Endothelial cell of umbilical vein (primary cell): ENCODE data around the gene USP28. TPM values are rescaled to one million over a fixed set of nuclear protein-coding genes. Genes with fewer than 3 reads are reported as not detected.

ENCODE experiments used
- BruUV-seq: library from RNA; stranded (reverse); fragments of 400-500 nt; replicated peaks from 2 replicates; lab custom pipeline; 2021; lab: Mats Ljungman, UMichigan
- CTCF ChIA-PET: fragments of 300-600, 350-600 bp; sonication (Branson Sonifier 250); formaldehyde crosslinking; loops from one replicate; lab custom pipeline; 2021; ENCODE audit warnings: antibody characterized with exemption, inconsistent platforms; lab: Charles Lee
- POLR2A ChIA-PET: fragments of 300-600, 350-600 bp; sonication (Branson Sonifier 250); formaldehyde crosslinking; loops from one replicate; lab custom pipeline; 2021; ENCODE audit warnings: antibody characterized with exemption, inconsistent platforms; lab: Charles Lee
- DNase-seq: peaks from one replicate; pipeline ENCODE4 v3.0.0-alpha.2; 2011; ENCODE audit warnings: low read depth, low spot score
- FAIRE-seq: peaks from 2 replicates; lab custom pipeline; 2011; peaks lifted over from hg19 to GRCh38; lab: Jason Lieb, UNC
- H2AFZ ChIP-seq: 2 replicates; pipeline ENCODE4 v1.6.0; 2012; ENCODE audit warnings: low read depth, low read length, control low read depth, inconsistent platforms
- H3K27ac ChIP-seq: 2 replicates; pipeline ENCODE4 v1.5.1; 2011; ENCODE audit warnings: low read depth, mild to moderate bottlenecking, control low read depth, low read length, moderate library complexity; ENCODE audit not compliant: insufficient read depth
- H3K27me3 ChIP-seq, 2 experiments: 2 replicates each; pipeline versions ENCODE4 v1.6.0 to v1.6.1; 2011; ENCODE audit warnings: low read length in 2 of 2, mixed read lengths in 1 of 2; ENCODE audit not compliant: control insufficient read depth in 2 of 2, insufficient read depth in 2 of 2
- H3K36me3 ChIP-seq, 2 experiments: 2 replicates in 1 of 2; 3 replicates in 1 of 2; pipeline ENCODE4 v1.5.1; 2011; ENCODE audit warnings: low read length in 2 of 2, mild to moderate bottlenecking in 1 of 2, moderate library complexity in 1 of 2; ENCODE audit not compliant: control insufficient read depth in 2 of 2, insufficient read depth in 2 of 2; ENCODE audit errors: extremely low read depth in 1 of 2
- H3K4me1 ChIP-seq: 3 replicates; pipeline ENCODE4 v1.5.1; 2011; ENCODE audit warnings: mild to moderate bottlenecking, low read length; ENCODE audit not compliant: control insufficient read depth, insufficient read depth; ENCODE audit errors: extremely low read depth
- H3K4me2 ChIP-seq: 2 replicates; pipeline ENCODE4 v1.6.1; 2011; ENCODE audit warnings: low read length, control low read depth, mixed read lengths; ENCODE audit not compliant: insufficient read depth
- H3K4me3 ChIP-seq, 3 experiments: fragments of 200-600 bp in 1 of 3; sonication (generic), shearing (Covaris generic) in 1 of 3; replicated peaks in 1 of 3; 2 replicates each; pipeline ENCODE4 v1.5.1; 2011 to 2016; ENCODE audit warnings: control low read depth in 3 of 3, low read length in 3 of 3, mild to moderate bottlenecking in 2 of 3, inconsistent platforms in 1 of 3, low read depth in 1 of 3, moderate library complexity in 1 of 3; ENCODE audit not compliant: insufficient read depth in 1 of 3
- H3K79me2 ChIP-seq: 2 replicates; pipeline ENCODE4 v1.6.0; 2012; ENCODE audit warnings: low read length, inconsistent platforms; ENCODE audit not compliant: control insufficient read depth, insufficient read depth
- H3K9ac ChIP-seq: replicated peaks from 2 replicates; pipeline ENCODE3; 2011; ENCODE audit warnings: low read length, control low read depth; ENCODE audit not compliant: insufficient read depth; ENCODE audit errors: extremely low read depth
- H3K9me1 ChIP-seq: replicated peaks from 3 replicates; pipeline ENCODE4 v1.6.0; 2011; ENCODE audit warnings: mild to moderate bottlenecking, low read length; ENCODE audit not compliant: control insufficient read depth, insufficient read depth; ENCODE audit errors: extremely low read depth
- H3K9me3 ChIP-seq: replicated peaks from 2 replicates; pipeline ENCODE4 v1.5.1; 2012; ENCODE audit warnings: low read length, inconsistent platforms; ENCODE audit not compliant: control insufficient read depth, insufficient read depth
- H4K20me1 ChIP-seq: replicated peaks from 2 replicates; pipeline ENCODE3; 2011; ENCODE audit warnings: mild to moderate bottlenecking, low read length; ENCODE audit not compliant: control insufficient read depth, insufficient read depth; ENCODE audit errors: extremely low read depth
- EZH2 ChIP-seq: IDR thresholded peaks from 2 replicates; pipeline ENCODE4 v1.6.1; 2012; ENCODE audit warnings: borderline replicate concordance, low read depth, mild to moderate bottlenecking, moderate library complexity, low read length, inconsistent platforms; ENCODE audit not compliant: severe bottlenecking
- FOS ChIP-seq: IDR thresholded peaks from 2 replicates; pipeline ENCODE4 v1.6.1; 2011; ENCODE audit warnings: mild to moderate bottlenecking, low read length, moderate library complexity, borderline replicate concordance; ENCODE audit not compliant: insufficient read depth
- GATA2 ChIP-seq: IDR thresholded peaks from 2 replicates; pipeline ENCODE4 v1.7.0; 2011; ENCODE audit warnings: low read depth, mild to moderate bottlenecking, moderate library complexity, mixed read lengths, low read length; ENCODE audit not compliant: insufficient read length, insufficient read depth
- JUN ChIP-seq: IDR thresholded peaks from 2 replicates; pipeline ENCODE4 v1.6.1; 2011; ENCODE audit warnings: borderline replicate concordance, low read depth; ENCODE audit not compliant: insufficient read length, insufficient read depth
- MYC ChIP-seq: IDR thresholded peaks from one replicate; pipeline ENCODE4 v1.6.1; 2011; ENCODE audit warnings: mild to moderate bottlenecking, low read depth, low read length
- POLR2A ChIP-seq: IDR thresholded peaks from 2 replicates; pipeline ENCODE4 v1.6.1; 2012; ENCODE audit warnings: low read depth, mild to moderate bottlenecking, control low read depth, low read length
- POLR2AphosphoS5 ChIP-seq: IDR thresholded peaks from 2 replicates; pipeline ENCODE4 v1.6.1; 2012; ENCODE audit warnings: low read depth, mild to moderate bottlenecking, control low read depth, low read length, moderate library complexity; ENCODE audit not compliant: insufficient read depth
- dilution Hi-C: fragments of 300-500 bp; cut with MboI; formaldehyde crosslinking; loops from one replicate; pipeline ENCODE4 v1.15.0; 2019; ENCODE audit warnings: low sequenced_read_pairs; ENCODE audit not compliant: extremely low pct_ligation_motif_present
- intact Hi-C: fragments of 100-400 bp; cut with micrococcal nuclease; formaldehyde crosslinking; loops from one replicate; pipeline ENCODE4 v1.10.0; 2022
- polyA plus RNA-seq, 4 experiments: library from polyadenylated mRNA; depleted of rRNA in 3 of 4; stranded (reverse) in 3 of 4; unstranded in 1 of 4; fragments of >200 nt; gene quantifications; 2 replicates each; pipeline versions ENCODE4 v1.2.1 to v1.2.3, GENCODE V29; 2011 to 2012; ENCODE audit warnings: missing spikeins in 1 of 4
- total RNA-seq: library from RNA; stranded (reverse); gene quantifications from 2 replicates; pipeline ENCODE4 v1.2.3, GENCODE V29; 2021
- TF ChIP-seq, protein P1 (sequence below), 2 donors: IDR thresholded peaks; 1 replicate in 1 of 2; 2 replicates in 1 of 2; pipeline ENCODE4 v1.5.1; 2011; ENCODE audit warnings: low read length in 2 of 2, mild to moderate bottlenecking in 2 of 2, moderate library complexity in 2 of 2, control low read depth in 1 of 2, inconsistent platforms in 1 of 2, low read depth in 1 of 2; ENCODE audit not compliant: insufficient read depth in 1 of 2; ENCODE audit errors: extremely low read depth in 1 of 2
- TF ChIP-seq, protein P2 (sequence below): IDR thresholded peaks from 2 replicates; pipeline ENCODE4 v1.6.1; 2011; ENCODE audit not compliant: insufficient read depth, insufficient read length

Gene USP28
- total and polyA plus RNA-seq, 2 donors (not counting 3 experiments of a cell fraction or from before 2014, with no cell fraction given): 19.2 to 29.6 TPM

DNA sequence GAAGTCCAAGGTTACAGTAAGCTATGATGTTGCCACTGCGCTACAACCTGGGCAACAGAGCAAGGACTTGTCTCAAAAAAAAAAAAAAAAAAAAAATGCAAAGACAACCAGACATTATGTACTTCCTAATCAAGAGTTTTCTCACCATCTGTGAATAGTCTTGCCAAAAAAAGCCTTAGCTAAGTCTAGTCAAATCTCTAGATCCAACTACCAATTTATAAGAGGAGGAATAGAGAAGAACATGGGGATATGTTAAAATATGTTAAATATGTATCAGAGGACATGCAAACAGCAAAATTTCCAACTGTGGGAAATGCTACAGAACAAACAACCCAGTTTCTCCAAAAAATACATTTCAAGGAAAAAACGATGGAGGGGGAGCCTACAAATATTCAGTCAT lies 45.6 kb downstream of the USP28 start:
- no TSS peak for BruUV-seq
- no peak for FAIRE-seq
- Histone ChIP-seq H2AFZ (no peak overlapping the region), H3K9ac (no peak overlapping the region), H3K27ac (no peak overlapping the region), H3K36me3 (peaks cover 0 to 2% of the 10 kb centered on the region in 2 experiments), H3K4me3 (no peak overlapping the region), H4K20me1 (no peaks in the 10 kb centered on the region), H3K9me1 (no peaks in the 10 kb centered on the region), H3K9me3 (no peaks in the 10 kb centered on the region), H3K27me3 (no peaks in the 10 kb centered on the region), H3K79me2 (no peaks in the 10 kb centered on the region), H3K4me1 (no peaks in the 10 kb centered on the region), H3K4me2 (no peak overlapping the region)
- POLR2A ChIA-PET: interaction anchor here (0.6 kb wide), 1 partner anchor 57 kb away, joined by 4 read pairs; no protein-coding TSS in a partner anchor
- dilution Hi-C loops: no loop called here
- intact Hi-C loops: loop anchor here (2.0 kb wide), 1 partner anchor 17 kb away; no protein-coding TSS in a partner anchor
- CTCF ChIA-PET: no interaction called here
- TF ChIP-seq FOS: no peak
- TF ChIP-seq, protein P1, sequence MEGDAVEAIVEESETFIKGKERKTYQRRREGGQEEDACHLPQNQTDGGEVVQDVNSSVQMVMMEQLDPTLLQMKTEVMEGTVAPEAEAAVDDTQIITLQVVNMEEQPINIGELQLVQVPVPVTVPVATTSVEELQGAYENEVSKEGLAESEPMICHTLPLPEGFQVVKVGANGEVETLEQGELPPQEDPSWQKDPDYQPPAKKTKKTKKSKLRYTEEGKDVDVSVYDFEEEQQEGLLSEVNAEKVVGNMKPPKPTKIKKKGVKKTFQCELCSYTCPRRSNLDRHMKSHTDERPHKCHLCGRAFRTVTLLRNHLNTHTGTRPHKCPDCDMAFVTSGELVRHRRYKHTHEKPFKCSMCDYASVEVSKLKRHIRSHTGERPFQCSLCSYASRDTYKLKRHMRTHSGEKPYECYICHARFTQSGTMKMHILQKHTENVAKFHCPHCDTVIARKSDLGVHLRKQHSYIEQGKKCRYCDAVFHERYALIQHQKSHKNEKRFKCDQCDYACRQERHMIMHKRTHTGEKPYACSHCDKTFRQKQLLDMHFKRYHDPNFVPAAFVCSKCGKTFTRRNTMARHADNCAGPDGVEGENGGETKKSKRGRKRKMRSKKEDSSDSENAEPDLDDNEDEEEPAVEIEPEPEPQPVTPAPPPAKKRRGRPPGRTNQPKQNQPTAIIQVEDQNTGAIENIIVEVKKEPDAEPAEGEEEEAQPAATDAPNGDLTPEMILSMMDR (IDR thresholded peaks at IDR 0.05; ENCODE audit: extremely low read depth in 1 of 2, insufficient read depth in 1 of 2, low read depth in 1 of 2, low read length in 2 of 2): no peak
- TF ChIP-seq, protein P2, sequence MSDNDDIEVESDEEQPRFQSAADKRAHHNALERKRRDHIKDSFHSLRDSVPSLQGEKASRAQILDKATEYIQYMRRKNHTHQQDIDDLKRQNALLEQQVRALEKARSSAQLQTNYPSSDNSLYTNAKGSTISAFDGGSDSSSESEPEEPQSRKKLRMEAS: no peak
- no peak for TF ChIP-seq POLR2A
- TF ChIP-seq EZH2: no peak
- no peak for TF ChIP-seq JUN
- TF ChIP-seq POLR2AphosphoS5: no peak
- no peak for TF ChIP-seq MYC
- TF ChIP-seq GATA2: no peak
- DNase-seq: no peak
